ENCODE results near the gene CIB1.
"Not testable (repeated sequence)": the region's sequence is repeated elsewhere in the genome, so short reads cannot be mapped to it uniquely, and the experiment has no call there.

The CIB1 gene

GRCh38 chr15:90191344-90191687 lies 42.4 kb downstream of the CIB1 start:
- DNase-seq: no peak

GRCh38 chr15:90190606-90191343 lies 43.0 kb downstream of the CIB1 start:
- DNase-seq: peak; percentile 33

- no peak for DNase-seq
Observed at GRCh38 chr15:90189781-90190467, 43.8 kb downstream of the CIB1 start.

GRCh38 chr15:90188914-90189748 lies 44.6 kb downstream of the CIB1 start:
- DNase-seq: no peak

DNA sequence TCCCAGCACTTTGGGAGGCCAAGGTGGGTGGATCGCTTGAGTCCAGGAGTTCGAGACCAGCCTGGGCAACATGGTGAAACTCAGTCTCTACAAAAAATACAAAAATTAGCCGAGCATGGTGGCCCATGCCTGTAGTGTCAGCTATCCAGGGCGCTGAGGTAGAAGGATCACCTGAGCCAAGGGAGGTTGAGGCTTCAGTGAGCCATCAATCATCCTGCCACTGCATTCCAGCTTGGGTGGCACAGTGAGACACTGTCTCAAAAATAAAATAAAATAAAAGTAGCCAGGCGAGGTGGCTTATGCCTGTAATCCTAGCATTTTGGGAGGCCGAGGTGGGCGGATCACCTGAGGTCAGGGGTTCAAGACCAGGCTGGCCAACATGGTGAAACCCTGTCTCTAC lies 45.7 kb downstream of the CIB1 start:
- DNase-seq: not testable (repeated sequence)

DNA sequence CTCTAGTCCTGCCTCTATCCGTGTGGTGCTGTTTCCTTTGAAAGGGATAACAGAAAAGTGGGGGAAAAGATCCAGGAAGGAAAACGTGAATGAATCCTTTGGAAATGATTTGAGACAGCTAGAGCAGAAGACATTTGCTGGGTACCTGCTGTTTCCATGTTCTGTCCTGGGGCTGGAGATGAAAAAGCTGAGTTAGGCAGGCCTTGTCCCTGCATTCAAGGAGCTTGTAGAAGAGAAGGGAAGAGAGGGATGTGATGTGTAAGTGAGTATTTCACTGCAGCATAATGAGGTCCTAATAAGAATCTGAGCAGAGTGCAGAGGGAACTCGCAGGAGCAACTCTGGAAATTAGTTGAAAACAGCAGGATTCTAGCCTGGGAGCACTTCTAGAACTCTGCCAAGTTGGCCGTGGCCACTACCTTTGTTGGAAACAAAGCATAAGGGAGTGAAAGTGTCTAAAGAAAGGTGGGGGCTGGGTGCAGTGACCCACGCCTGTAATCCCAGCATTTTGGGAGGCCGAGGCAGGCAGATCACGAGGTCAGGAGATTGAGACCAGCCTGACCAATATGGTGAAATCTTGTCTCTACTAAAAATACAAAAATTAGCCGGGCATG lies 46.4 kb downstream of the CIB1 start:
- DNase-seq: no peak

DNA sequence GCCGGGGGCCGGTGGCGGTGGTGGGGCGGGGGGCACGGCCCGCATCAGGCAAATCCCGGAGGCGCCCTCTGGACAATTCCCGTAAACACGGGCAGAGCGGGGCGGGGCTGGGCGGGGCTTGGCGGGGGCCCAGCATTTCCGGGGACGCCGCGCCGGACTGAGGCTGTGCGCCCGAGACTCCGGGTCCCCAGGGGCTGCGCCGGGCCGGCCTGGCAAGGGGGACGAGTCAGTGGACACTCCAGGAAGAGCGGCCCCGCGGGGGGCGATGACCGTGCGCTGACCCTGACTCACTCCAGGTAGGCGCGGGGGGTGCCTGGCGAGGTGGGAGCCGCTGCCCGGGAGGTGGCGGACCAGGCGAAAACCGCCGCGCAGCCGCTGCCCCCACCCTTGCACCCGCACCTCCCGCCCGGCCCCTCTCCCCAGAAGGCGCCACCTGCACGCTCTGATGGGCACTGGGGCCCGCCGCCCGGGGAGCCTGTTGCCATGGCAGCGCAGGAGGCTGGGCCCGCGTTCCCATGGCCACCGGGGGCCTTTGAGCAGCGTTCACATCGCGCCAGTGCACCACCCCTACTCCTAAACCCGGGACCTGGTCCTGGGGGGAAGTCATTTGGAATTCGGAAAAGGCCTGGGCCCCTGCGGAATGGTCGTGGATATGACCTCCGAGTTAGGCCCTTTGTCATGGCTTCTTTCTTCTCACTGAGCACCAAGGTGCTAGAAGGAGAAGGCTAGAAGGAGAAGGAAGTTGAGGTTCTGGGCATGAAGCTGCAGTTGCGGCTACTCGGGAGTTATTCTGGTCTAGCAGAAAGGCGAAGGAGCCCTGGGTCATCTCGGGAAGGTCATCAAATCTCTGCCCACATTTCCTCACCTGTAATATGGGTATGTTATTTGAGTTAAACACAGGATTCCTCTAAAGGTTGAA lies 48.7 kb downstream of the CIB1 start:
- peak; percentile 61 for DNase-seq

DNA sequence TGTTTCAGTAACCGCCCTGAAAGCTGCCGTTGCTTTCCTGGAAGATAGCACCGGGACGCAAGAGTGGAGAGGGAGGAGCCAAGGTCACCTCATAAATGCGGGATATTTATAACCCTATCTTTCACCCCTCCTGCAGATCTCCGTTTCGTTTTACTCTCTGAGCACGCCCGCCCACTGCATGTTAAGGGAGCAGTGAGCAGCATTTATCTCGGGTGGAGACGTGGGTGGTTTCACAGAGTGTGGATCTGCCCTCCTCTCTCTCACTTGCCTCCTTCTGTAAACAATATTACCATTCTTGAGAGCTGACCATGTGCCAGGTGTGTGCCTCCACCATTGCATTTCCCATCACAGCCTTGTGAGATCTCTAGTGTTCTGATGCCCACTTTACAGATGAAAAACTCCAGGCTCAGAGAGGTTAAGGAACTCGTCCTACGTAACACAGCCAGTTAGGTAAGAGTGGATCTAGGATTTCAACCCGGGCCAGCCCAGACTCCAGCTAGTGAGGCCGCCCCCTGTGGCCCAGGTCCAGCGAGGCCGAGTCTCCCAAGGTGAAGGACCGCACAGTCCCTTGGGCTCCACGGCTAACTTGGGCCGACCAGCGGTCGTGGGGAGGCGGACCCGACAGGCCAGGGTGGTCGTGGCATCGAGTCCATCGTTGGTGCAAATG lies 49.5 kb downstream of the CIB1 start:
- DNase-seq: peak; percentile 42

- DNase-seq: no peak
Observed at GRCh38 chr15:90181776-90182175, 52.0 kb downstream of the CIB1 start.

Measured in NCI-H510A (cell line).